T-cell (primary cell): ENCODE data around the gene MAOA. TPM values are rescaled to one million over a fixed set of nuclear protein-coding genes. Genes with fewer than 3 reads are reported as not detected.
"Not testable (repeated sequence)": the region's sequence is repeated elsewhere in the genome, so short reads cannot be mapped to it uniquely, and the experiment has no call there.

Source experiments
- ATAC-seq, 4 experiments: fragments of 200-7000 bp in 3 of 4; fragments of 150-1000 bp in 1 of 4; cut with Tn5 transposase; replicated peaks in 1 of 4; 1 replicate in 3 of 4; 2 replicates in 1 of 4; pipeline ENCODE4 v1.10.0; 2021; ENCODE audit warnings: moderate library complexity in 3 of 4, mild to moderate bottlenecking in 2 of 4, moderate number of reproducible peaks in 1 of 4
- CTCF ChIA-PET, 2 donors: fragments of 300-600 bp; sonication (Branson Sonifier 250); formaldehyde crosslinking; loops; one replicate each; lab custom pipeline; 2022; ENCODE audit warnings: antibody characterized with exemption in 2 of 2; lab: Charles Lee
- POLR2A ChIA-PET, 2 donors: fragments of 300-600 bp; sonication (Branson Sonifier 250); formaldehyde crosslinking; loops; one replicate each; lab custom pipeline; 2022; ENCODE audit warnings: antibody characterized with exemption in 2 of 2; lab: Charles Lee
- DNase-seq, 35 experiments: peaks; one replicate each; pipeline versions ENCODE4 v3.0.0 to v3.0.0-alpha.2; 2013 to 2023
- H3K27ac ChIP-seq: one replicate; pipeline ENCODE4 v1.5.1; 2013; ENCODE audit warnings: low read length
- H3K27me3 ChIP-seq, 2 experiments: replicated peaks in 1 of 2; 1 replicate in 1 of 2; 2 replicates in 1 of 2; pipeline versions ENCODE4 v1.6.1 to v1.7.0; 2013; ENCODE audit warnings: low read length in 1 of 2, mixed read lengths in 1 of 2; ENCODE audit not compliant: control insufficient read depth in 2 of 2, insufficient read depth in 2 of 2; ENCODE audit errors: extremely low read depth in 1 of 2
- H3K36me3 ChIP-seq, 2 donors: 1 replicate in 1 of 2; 2 replicates in 1 of 2; pipeline versions ENCODE4 v1.6.1 to v1.7.0; 2013; ENCODE audit warnings: low read length in 1 of 2; ENCODE audit not compliant: control insufficient read depth in 2 of 2, insufficient read depth in 1 of 2; ENCODE audit errors: extremely low read depth in 1 of 2
- H3K4me1 ChIP-seq, 2 experiments: 1 replicate in 1 of 2; 2 replicates in 1 of 2; pipeline versions ENCODE4 v1.6.1 to v1.7.0; 2013; ENCODE audit warnings: low read length in 2 of 2, mixed read lengths in 1 of 2; ENCODE audit not compliant: insufficient read depth in 2 of 2, control insufficient read depth in 1 of 2; ENCODE audit errors: extremely low read depth in 1 of 2
- H3K4me3 ChIP-seq, 2 donors: 1 replicate in 1 of 2; 2 replicates in 1 of 2; pipeline versions ENCODE4 v1.5.1 to v1.7.0; 2013; ENCODE audit warnings: mild to moderate bottlenecking in 2 of 2, low read length in 1 of 2, moderate library complexity in 1 of 2; ENCODE audit not compliant: control insufficient read depth in 1 of 2; ENCODE audit errors: extremely low read depth in 1 of 2
- H3K9me3 ChIP-seq: 2 replicates; pipeline ENCODE4 v1.7.0; 2013
- H3K27ac Mint-ChIP-seq, 2 donors: one replicate each; pipeline ENCODE4 v1.8.0; 2020 to 2021; ENCODE audit warnings: mild to moderate bottlenecking in 2 of 2, mixed read lengths in 2 of 2
- H3K27me3 Mint-ChIP-seq, 2 donors: one replicate each; pipeline ENCODE4 v1.8.0; 2021 to 2022; ENCODE audit warnings: mixed read lengths in 2 of 2
- H3K36me3 Mint-ChIP-seq: one replicate; pipeline ENCODE4 v1.8.0; 2021; ENCODE audit warnings: mixed read lengths
- H3K4me1 Mint-ChIP-seq, 3 donors: one replicate each; pipeline ENCODE4 v1.8.0; 2020 to 2022; ENCODE audit warnings: mixed read lengths in 3 of 3, mild to moderate bottlenecking in 1 of 3
- H3K4me3 Mint-ChIP-seq, 3 donors: one replicate each; pipeline ENCODE4 v1.8.0; 2020 to 2022; ENCODE audit warnings: mild to moderate bottlenecking in 3 of 3, mixed read lengths in 3 of 3, moderate library complexity in 3 of 3
- H3K9me3 Mint-ChIP-seq, 3 donors: one replicate each; pipeline ENCODE4 v1.8.0; 2020 to 2022; ENCODE audit warnings: mixed read lengths in 3 of 3
- WGBS: methylation state at CpG from one replicate; pipeline ENCODE4 v1.1.5; 2013; ENCODE audit warnings: missing lambda C conversion rate; ENCODE audit not compliant: insufficient coverage; 5-methylcytosine and 5-hydroxymethylcytosine counted together
- total RNA-seq, 35 experiments: library from RNA in 6 of 35; stranded (reverse) in 6 of 35; fragments of 120-200 nt in 1 of 35; gene quantifications; one replicate each; pipeline versions ENCODE4 v1.2.1 to v1.2.4 and lab custom pipeline; 2013 to 2026

MAOA gene
- total RNA-seq, 5 donors from 2014 or later (not counting 1 experiment from before 2014, with no cell fraction given): 0.08 to 0.55 (median 0.37) TPM; not detected in 1

DNA sequence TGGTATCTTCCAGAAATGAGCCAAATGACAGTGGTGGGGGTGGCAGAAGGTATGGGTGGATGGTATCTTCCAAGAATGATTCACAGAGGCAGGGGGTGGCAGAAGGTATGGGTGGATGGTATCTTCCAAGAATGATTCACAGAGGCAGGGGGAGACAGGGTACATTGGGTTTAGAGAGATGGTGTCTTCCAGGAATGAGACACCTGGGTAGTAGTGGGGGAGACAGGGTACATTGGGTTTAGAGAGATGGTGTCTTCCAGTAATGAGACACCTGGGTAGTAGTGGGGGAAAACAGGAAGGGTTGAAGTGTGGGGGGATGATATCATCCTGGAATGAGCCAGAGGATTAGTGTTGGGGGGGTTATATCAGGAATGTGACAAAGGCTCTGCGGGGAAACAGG, 62.0 kb downstream of the MAOA start:
- ATAC-seq (no peak), DNase-seq (no peak)
- Histone ChIP-seq H3K27ac (no peak overlapping the region), H3K4me3 (no peak overlapping the region), H3K4me1 (no peaks in the 10 kb centered on the region), H3K9me3 (no peaks in the 10 kb centered on the region), H3K27me3 (no peaks in the 10 kb centered on the region), H3K36me3 (no peaks in the 10 kb centered on the region)
- POLR2A ChIA-PET: no interaction called here
- 100% methylated on average over 1 of the region's 1 CpG for WGBS
- Mint-ChIP-seq H3K27ac (no peak overlapping the region), H3K4me1 (no peaks in the 10 kb centered on the region), H3K4me3 (no peak overlapping the region), H3K27me3 (peaks cover 0 to under 1% of the 10 kb centered on the region in 2 donors), H3K36me3 (no peaks in the 10 kb centered on the region), H3K9me3 (no peaks in the 10 kb centered on the region)
- CTCF ChIA-PET: no interaction called here

DNA sequence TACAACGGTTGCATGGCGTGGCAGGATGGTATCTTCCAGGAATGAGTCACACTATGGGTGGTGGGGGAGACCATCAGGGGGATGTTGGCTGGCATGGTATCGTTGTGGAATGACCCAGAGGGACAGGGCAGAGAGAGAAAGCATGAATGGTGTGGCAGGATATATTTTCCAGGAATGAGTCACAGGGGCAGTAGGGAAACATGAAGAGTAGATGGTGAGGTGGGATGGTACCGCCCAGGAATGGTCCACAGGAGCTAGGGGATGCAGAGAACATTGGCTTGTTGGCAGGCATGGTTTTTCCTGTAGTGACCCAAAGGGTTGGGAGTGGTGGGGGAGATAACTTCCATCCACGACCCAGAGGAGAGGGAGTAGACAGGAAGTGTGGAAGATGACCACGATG, 62.4 kb downstream of the MAOA start:
- H3K27me3 ChIP-seq: no peaks in the 10 kb centered on the region
- H3K27ac Mint-ChIP-seq: no peak overlapping the region
- H3K9me3 Mint-ChIP-seq: no peaks in the 10 kb centered on the region
- POLR2A ChIA-PET: no interaction called here
- WGBS: 70% methylated on average over 4 of the region's 6 CpGs
- no peak overlapping the region for H3K27ac ChIP-seq
- H3K4me3 Mint-ChIP-seq: no peak overlapping the region
- no peaks in the 10 kb centered on the region for H3K4me1 ChIP-seq
- H3K4me3 ChIP-seq: no peak overlapping the region
- H3K4me1 Mint-ChIP-seq: no peaks in the 10 kb centered on the region
- no peaks in the 10 kb centered on the region for H3K27me3 Mint-ChIP-seq
- H3K36me3 Mint-ChIP-seq: no peaks in the 10 kb centered on the region
- H3K36me3 ChIP-seq: no peaks in the 10 kb centered on the region
- CTCF ChIA-PET: no interaction called here
- ATAC-seq (no peak), DNase-seq (no peak)
- H3K9me3 ChIP-seq: no peaks in the 10 kb centered on the region

DNA sequence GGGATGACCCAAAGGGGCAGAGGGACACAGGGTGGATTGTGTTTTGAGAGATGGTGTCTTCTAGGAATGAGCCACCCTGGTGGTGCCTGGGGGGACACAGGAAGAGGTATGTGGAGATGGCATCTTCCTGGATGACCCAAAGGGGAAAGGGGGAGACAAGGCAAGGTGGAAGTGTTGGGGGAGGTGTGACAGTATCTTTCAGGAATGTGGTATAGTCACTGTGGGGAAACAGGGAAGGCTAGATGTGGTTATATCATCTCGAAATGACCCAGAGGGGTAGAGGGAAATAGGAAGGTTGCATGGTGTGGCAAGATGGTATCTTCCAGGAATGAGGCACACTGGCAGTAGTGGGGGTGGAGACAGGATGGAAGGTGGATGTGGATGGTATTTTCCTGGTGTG, 62.9 kb downstream of the MAOA start:
- ATAC-seq: no peak
- Histone ChIP-seq H3K36me3 (no peaks in the 10 kb centered on the region), H3K9me3 (no peaks in the 10 kb centered on the region), H3K27ac (no peak overlapping the region), H3K4me3 (no peak overlapping the region), H3K4me1 (no peaks in the 10 kb centered on the region), H3K27me3 (no peaks in the 10 kb centered on the region)
- no peak for DNase-seq
- H3K27ac Mint-ChIP-seq: no peak overlapping the region
- no peaks in the 10 kb centered on the region for H3K9me3 Mint-ChIP-seq
- POLR2A ChIA-PET: no interaction called here
- no peaks in the 10 kb centered on the region for H3K4me1 Mint-ChIP-seq
- CTCF ChIA-PET: no interaction called here
- no CpG with 5 or more reads among the region's 1 CpG for WGBS
- H3K4me3 Mint-ChIP-seq: no peak overlapping the region
- H3K36me3 Mint-ChIP-seq: no peaks in the 10 kb centered on the region
- H3K27me3 Mint-ChIP-seq: no peaks in the 10 kb centered on the region

DNA sequence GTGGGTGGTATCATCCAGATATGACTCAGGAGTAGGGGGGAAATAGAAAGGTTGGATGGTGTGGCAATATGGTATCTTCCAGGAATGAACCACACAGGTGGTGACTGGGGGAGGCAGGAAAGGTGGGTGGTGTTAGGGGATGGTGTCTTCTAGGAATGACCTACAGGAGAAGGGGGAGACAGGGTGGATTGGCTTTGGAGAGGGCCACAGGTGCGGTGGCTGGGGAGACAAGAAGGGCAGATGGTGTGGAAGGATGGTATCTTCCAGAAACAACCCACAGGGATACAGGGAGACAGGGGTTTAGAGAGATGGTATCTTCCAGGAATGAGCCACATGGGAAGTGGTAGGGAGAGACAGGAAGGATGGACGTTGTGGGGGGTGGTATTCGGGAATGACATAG, 64.0 kb downstream of the MAOA start:
- Mint-ChIP-seq H3K4me3 (no peak overlapping the region), H3K27me3 (no peaks in the 10 kb centered on the region), H3K36me3 (no peaks in the 10 kb centered on the region), H3K27ac (no peak overlapping the region), H3K9me3 (no peaks in the 10 kb centered on the region), H3K4me1 (no peaks in the 10 kb centered on the region)
- Histone ChIP-seq H3K27me3 (no peaks in the 10 kb centered on the region), H3K4me3 (no peak overlapping the region), H3K36me3 (no peaks in the 10 kb centered on the region), H3K4me1 (no peaks in the 10 kb centered on the region), H3K9me3 (no peaks in the 10 kb centered on the region), H3K27ac (no peak overlapping the region)
- DNase-seq: no peak
- no peak for ATAC-seq
- ChIA-PET POLR2A (no interaction called here), CTCF (no interaction called here)
- 50% methylated on average over 2 of the region's 3 CpGs for WGBS

DNA sequence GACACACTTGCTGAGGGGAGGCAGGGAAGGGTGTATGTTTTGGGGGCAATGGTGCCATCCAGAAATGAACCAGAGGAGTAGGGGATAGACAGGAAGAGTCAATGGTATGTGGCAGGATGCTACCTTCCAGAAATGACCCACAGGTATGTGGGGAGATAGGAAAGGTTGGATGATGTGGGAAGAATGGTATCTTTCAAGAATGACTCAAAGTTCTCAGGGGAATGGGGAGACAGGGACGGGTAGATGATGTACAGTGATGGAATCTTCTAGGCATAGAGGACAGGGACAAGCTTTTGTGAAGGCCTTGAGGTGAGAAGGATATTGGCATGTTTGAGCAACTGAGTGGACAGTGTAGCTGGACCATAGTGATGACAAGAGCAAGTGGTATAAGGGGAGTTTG, 64.9 kb downstream of the MAOA start:
- 80% methylated on average over 1 of the region's 1 CpG for WGBS

DNA sequence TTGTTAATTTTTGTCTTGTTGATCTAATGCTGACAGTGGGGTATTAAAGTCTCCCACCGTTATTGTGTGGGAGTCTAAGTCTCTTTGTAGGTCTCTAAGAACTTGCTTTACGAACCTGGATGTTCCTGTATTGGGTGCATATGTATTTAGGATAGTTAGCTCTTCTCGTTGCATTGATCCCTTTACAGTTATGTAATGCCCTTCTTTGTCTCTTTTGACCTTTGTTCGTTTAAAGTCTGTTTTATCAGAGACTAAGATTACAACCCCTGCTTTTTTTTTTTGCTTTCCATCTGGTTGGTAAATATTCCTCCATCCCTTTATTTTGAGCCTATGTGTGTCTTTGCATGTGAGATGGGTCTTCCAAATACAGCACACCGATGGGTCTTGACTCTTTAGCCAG, 69.1 kb downstream of the MAOA start:
- DNase-seq, H3K4me1 Mint-ChIP-seq, ATAC-seq, H3K4me1 ChIP-seq, H3K27ac ChIP-seq, H3K4me3 Mint-ChIP-seq, H3K9me3 ChIP-seq, POLR2A ChIA-PET, H3K36me3 ChIP-seq, CTCF ChIA-PET, H3K27ac Mint-ChIP-seq, H3K4me3 ChIP-seq, H3K9me3 Mint-ChIP-seq, H3K27me3 ChIP-seq, H3K36me3 Mint-ChIP-seq: not testable (repeated sequence)
- peaks cover 0 to 17% of the 10 kb centered on the region in 2 donors for H3K27me3 Mint-ChIP-seq
- 43% methylated on average over 1 of the region's 5 CpGs for WGBS

More for the DNA sequence above, 64.9 kb downstream of the MAOA start:
- Mint-ChIP-seq H3K27ac (no peak overlapping the region), H3K9me3 (no peaks in the 10 kb centered on the region), H3K36me3 (no peaks in the 10 kb centered on the region), H3K4me3 (no peak overlapping the region), H3K27me3 (no peaks in the 10 kb centered on the region), H3K4me1 (no peaks in the 10 kb centered on the region)
- CTCF ChIA-PET: interaction anchor here in 1 of 2 donors (0.5 kb wide), 1 partner anchor 1031 kb away, joined by 4 read pairs; no protein-coding TSS in a partner anchor
- Histone ChIP-seq H3K9me3 (no peaks in the 10 kb centered on the region), H3K36me3 (no peaks in the 10 kb centered on the region), H3K4me3 (no peak overlapping the region), H3K27me3 (no peaks in the 10 kb centered on the region), H3K4me1 (no peaks in the 10 kb centered on the region), H3K27ac (no peak overlapping the region)
- POLR2A ChIA-PET: no interaction called here
- DNase-seq (no peak), ATAC-seq (no peak)

DNA sequence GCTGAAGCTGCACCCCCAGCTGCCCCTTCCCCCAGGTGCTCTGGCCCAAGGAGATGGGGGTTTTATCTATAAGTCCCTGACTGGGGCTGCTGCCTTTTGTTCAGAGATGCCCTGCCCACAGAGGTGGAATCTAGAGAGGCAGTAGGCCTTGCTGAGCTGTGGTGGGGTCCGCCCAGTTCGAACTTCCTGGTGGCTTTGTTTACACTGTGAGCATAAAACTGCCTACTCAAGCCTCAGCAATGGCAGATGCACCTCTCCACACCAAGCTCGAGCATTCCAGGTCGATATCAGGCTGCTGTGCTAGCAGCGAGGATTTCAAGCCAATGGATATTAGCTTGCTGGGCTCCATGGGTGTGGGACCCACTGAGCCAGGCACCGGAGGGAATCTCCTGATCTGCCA, 71.2 kb downstream of the MAOA start:
- H3K4me1 Mint-ChIP-seq, H3K27ac Mint-ChIP-seq, H3K27ac ChIP-seq, H3K36me3 Mint-ChIP-seq, H3K27me3 ChIP-seq, DNase-seq, H3K9me3 Mint-ChIP-seq, H3K9me3 ChIP-seq, ATAC-seq, H3K36me3 ChIP-seq, H3K4me1 ChIP-seq, H3K4me3 ChIP-seq, H3K4me3 Mint-ChIP-seq, POLR2A ChIA-PET, CTCF ChIA-PET: not testable (repeated sequence)
- WGBS: no CpG with 5 or more reads among the region's 6 CpGs
- peaks cover 0 to 27% of the 10 kb centered on the region in 2 donors for H3K27me3 Mint-ChIP-seq
